ENCODE results near the gene VWC2. TPM values are rescaled to one million over a fixed set of nuclear protein-coding genes. Genes with fewer than 3 reads are reported as not detected.

The VWC2 gene
- total RNA-seq, result not detected

- H3K36me3 Mint-ChIP-seq, result no peaks in the 10 kb centered on the region
- peak; percentile 31 for DNase-seq
- POLR2A ChIA-PET, result no interaction called here
- H3K27me3 Mint-ChIP-seq, result peaks cover 62% of the 10 kb centered on the region
- ATAC-seq (ENCODE audit: low read depth), result no peak
- no peaks in the 10 kb centered on the region for H3K9me3 Mint-ChIP-seq
- peak within 1 kb of the TSS; percentile 0 for H3K4me3 Mint-ChIP-seq
- H3K27ac Mint-ChIP-seq, result peak within 1 kb of the TSS; percentile 68
- H3K4me1 Mint-ChIP-seq, result peaks cover 3% of the 10 kb centered on the region
Measured at GRCh38 chr7:49773218-49773935, at the start of gene VWC2. Gene VWC2 (plus strand): TSS chr7:49773638. CDS start chr7:49775436, 1,798 bp downstream.

DNA sequence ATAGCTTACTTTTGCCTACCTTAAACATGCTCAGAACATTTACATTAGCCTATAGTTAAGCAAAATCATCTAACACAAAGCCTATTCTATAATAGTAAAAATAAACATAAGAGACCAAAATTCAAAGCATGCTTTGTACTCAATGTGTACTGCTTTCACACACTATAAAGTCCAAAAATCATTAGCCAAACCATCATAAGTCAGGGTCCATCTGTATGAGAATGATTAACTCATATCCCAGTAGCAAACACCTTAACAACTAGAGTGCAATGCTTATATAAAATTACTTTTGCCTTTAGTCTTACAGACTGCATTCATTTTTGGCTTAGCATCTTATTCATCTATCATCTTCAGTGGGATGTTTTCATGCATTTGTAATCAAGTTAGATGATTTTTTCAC, 49.4 kb upstream of the VWC2 start:
- peaks cover 3% of the 10 kb centered on the region for H3K27me3 Mint-ChIP-seq
- no peak for ATAC-seq (ENCODE audit: low read depth)
- POLR2A ChIA-PET, result no interaction called here
- no peak for DNase-seq
- H3K36me3 Mint-ChIP-seq, result no peaks in the 10 kb centered on the region
- H3K9me3 Mint-ChIP-seq, result no peaks in the 10 kb centered on the region
- no peak overlapping the region for H3K27ac Mint-ChIP-seq
- no peak overlapping the region for H3K4me3 Mint-ChIP-seq
- H3K4me1 Mint-ChIP-seq, result no peaks in the 10 kb centered on the region

- Mint-ChIP-seq H3K36me3 (no peaks in the 10 kb centered on the region), H3K27me3 (no peaks in the 10 kb centered on the region), H3K27ac (no peak overlapping the region), H3K4me1 (no peaks in the 10 kb centered on the region), H3K9me3 (no peaks in the 10 kb centered on the region), H3K4me3 (no peak overlapping the region)
- ATAC-seq (ENCODE audit: low read depth) (no peak), DNase-seq (no peak)
- POLR2A ChIA-PET, result no interaction called here
Measured at GRCh38 chr7:49731836-49732235, 41.6 kb upstream of the VWC2 start.

- ATAC-seq (ENCODE audit: low read depth) (no peak), DNase-seq (no peak)
- no peaks in the 10 kb centered on the region for H3K9me3 Mint-ChIP-seq
- no peak overlapping the region for H3K4me3 Mint-ChIP-seq
- no peaks in the 10 kb centered on the region for H3K36me3 Mint-ChIP-seq
- no peaks in the 10 kb centered on the region for H3K27me3 Mint-ChIP-seq
- no peak overlapping the region for H3K27ac Mint-ChIP-seq
- POLR2A ChIA-PET, result no interaction called here
- no peaks in the 10 kb centered on the region for H3K4me1 Mint-ChIP-seq
Measured at GRCh38 chr7:49762666-49763065, 10.8 kb upstream of the VWC2 start.

GRCh38 chr7:49763791-49764190, 9.6 kb upstream of the VWC2 start:
- Mint-ChIP-seq H3K36me3 (no peaks in the 10 kb centered on the region), H3K27me3 (no peaks in the 10 kb centered on the region), H3K9me3 (no peaks in the 10 kb centered on the region), H3K4me3 (no peak overlapping the region), H3K27ac (no peak overlapping the region), H3K4me1 (no peaks in the 10 kb centered on the region)
- ATAC-seq (ENCODE audit: low read depth) (no peak), DNase-seq (no peak)
- POLR2A ChIA-PET, result no interaction called here

- no peaks in the 10 kb centered on the region for H3K9me3 Mint-ChIP-seq
- H3K27me3 Mint-ChIP-seq, result peaks cover 18% of the 10 kb centered on the region
- no peak for DNase-seq
- ATAC-seq (ENCODE audit: low read depth), result no peak
- H3K4me1 Mint-ChIP-seq, result no peaks in the 10 kb centered on the region
- H3K4me3 Mint-ChIP-seq, result no peak overlapping the region
- no peak overlapping the region for H3K27ac Mint-ChIP-seq
- no peaks in the 10 kb centered on the region for H3K36me3 Mint-ChIP-seq
- POLR2A ChIA-PET, result no interaction called here
Measured at GRCh38 chr7:49766966-49767365, 6.5 kb upstream of the VWC2 start.

- ATAC-seq (ENCODE audit: low read depth) (no peak), DNase-seq (no peak)
- H3K4me3 Mint-ChIP-seq, result no peak overlapping the region
- peaks cover 25% of the 10 kb centered on the region for H3K27me3 Mint-ChIP-seq
- no peaks in the 10 kb centered on the region for H3K9me3 Mint-ChIP-seq
- H3K27ac Mint-ChIP-seq, result no peak overlapping the region
- POLR2A ChIA-PET, result no interaction called here
- H3K4me1 Mint-ChIP-seq, result no peaks in the 10 kb centered on the region
- no peaks in the 10 kb centered on the region for H3K36me3 Mint-ChIP-seq
Measured at GRCh38 chr7:49767719-49768118, 5.7 kb upstream of the VWC2 start.

DNA sequence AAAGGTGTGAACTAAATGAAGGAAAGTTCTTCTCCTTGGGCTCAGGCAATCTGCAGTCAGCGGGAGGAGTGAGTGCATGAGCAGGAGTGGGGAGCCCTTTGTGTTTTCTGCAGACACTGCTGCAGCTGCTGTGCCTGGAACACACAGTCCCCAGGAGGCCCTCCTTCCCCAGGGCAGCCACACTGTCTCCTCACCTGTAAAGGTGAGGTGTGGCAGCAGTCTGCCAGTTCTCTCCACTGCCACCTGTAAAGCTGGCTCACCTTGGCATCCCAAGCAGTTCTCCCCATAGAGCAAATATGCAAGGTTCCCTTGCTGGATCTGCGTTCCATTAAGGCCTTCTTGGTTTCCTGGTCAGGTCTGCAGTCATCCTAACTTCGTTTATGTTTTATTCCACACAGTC, 5.2 kb upstream of the VWC2 start:
- Mint-ChIP-seq H3K4me3 (no peak overlapping the region), H3K27ac (no peak overlapping the region), H3K4me1 (peaks cover 3% of the 10 kb centered on the region), H3K27me3 (peaks cover 31% of the 10 kb centered on the region), H3K9me3 (no peaks in the 10 kb centered on the region), H3K36me3 (no peaks in the 10 kb centered on the region)
- no peak for ATAC-seq (ENCODE audit: low read depth)
- POLR2A ChIA-PET, result no interaction called here
- DNase-seq, result no peak

GRCh38 chr7:49768835-49769234, 4.6 kb upstream of the VWC2 start:
- peaks cover 3% of the 10 kb centered on the region for H3K4me1 Mint-ChIP-seq
- DNase-seq (no peak), ATAC-seq (ENCODE audit: low read depth) (no peak)
- no peaks in the 10 kb centered on the region for H3K9me3 Mint-ChIP-seq
- H3K27me3 Mint-ChIP-seq, result peaks cover 31% of the 10 kb centered on the region
- POLR2A ChIA-PET, result no interaction called here
- H3K4me3 Mint-ChIP-seq, result no peak overlapping the region
- H3K36me3 Mint-ChIP-seq, result no peaks in the 10 kb centered on the region
- H3K27ac Mint-ChIP-seq, result no peak overlapping the region

GRCh38 chr7:49769285-49769857, 4.1 kb upstream of the VWC2 start:
- Mint-ChIP-seq H3K4me3 (no peak overlapping the region), H3K27me3 (peaks cover 33% of the 10 kb centered on the region), H3K27ac (no peak overlapping the region), H3K4me1 (peaks cover 3% of the 10 kb centered on the region), H3K36me3 (no peaks in the 10 kb centered on the region), H3K9me3 (no peaks in the 10 kb centered on the region)
- ATAC-seq (ENCODE audit: low read depth), result no peak
- no peak for DNase-seq
- POLR2A ChIA-PET, result no interaction called here

GRCh38 chr7:49770838-49771237, 2.6 kb upstream of the VWC2 start:
- H3K9me3 Mint-ChIP-seq, result no peaks in the 10 kb centered on the region
- H3K36me3 Mint-ChIP-seq, result no peaks in the 10 kb centered on the region
- H3K27me3 Mint-ChIP-seq, result peaks cover 41% of the 10 kb centered on the region
- no peak overlapping the region for H3K27ac Mint-ChIP-seq
- H3K4me1 Mint-ChIP-seq, result peaks cover 3% of the 10 kb centered on the region
- no peak overlapping the region for H3K4me3 Mint-ChIP-seq
- POLR2A ChIA-PET, result no interaction called here
- DNase-seq (no peak), ATAC-seq (ENCODE audit: low read depth) (no peak)

DNA sequence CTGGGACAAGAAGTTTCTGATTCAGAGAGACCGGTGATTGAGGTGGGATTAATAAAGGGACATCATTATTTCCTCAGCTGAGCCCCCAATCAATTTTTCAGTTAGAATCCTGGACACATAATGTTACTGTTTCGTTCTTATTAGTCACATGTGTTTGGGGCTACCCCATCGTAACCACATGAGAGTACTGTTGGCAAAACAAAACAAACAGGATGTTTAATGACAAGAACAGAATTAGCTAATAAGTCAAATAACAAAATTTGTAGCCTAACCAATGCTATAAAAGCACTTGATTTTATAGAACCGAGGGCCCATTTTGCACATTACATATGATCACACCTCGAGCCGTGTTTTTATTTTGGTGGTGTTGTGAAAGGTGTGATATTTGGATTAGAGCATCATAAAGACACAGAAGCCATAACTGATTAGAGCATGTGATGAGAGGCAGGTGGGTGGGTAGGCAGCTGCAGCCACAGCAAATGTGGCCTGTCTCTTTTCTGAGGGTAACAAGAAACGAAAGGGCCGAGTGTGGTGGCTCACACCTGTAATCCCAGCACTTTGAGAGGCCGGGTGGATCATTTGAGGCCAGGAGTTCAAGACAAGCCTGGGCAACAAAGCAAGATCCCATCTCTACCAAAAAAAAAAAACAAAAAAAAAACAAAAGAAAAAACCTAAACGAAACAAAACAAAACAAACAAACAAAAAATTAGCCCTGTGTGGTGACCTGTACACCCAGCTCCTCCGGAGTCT, 1.8 kb upstream of the VWC2 start:
- no peaks in the 10 kb centered on the region for H3K36me3 Mint-ChIP-seq
- peaks cover 49% of the 10 kb centered on the region for H3K27me3 Mint-ChIP-seq
- no peak overlapping the region for H3K27ac Mint-ChIP-seq
- no peak overlapping the region for H3K4me3 Mint-ChIP-seq
- peaks cover 3% of the 10 kb centered on the region for H3K4me1 Mint-ChIP-seq
- no peaks in the 10 kb centered on the region for H3K9me3 Mint-ChIP-seq
- DNase-seq, result no peak
- ATAC-seq (ENCODE audit: low read depth), result no peak
- POLR2A ChIA-PET, result no interaction called here

- H3K4me1 Mint-ChIP-seq, result peaks cover 3% of the 10 kb centered on the region
Measured at GRCh38 chr7:49772916-49773217, 571 bp upstream of the VWC2 start.

GRCh38 chr7:49773936-49774458, 559 bp downstream of the VWC2 start:
- POLR2A ChIA-PET, result no interaction called here
- Mint-ChIP-seq H3K9me3 (no peaks in the 10 kb centered on the region), H3K4me1 (peaks cover 3% of the 10 kb centered on the region), H3K27me3 (peaks cover 67% of the 10 kb centered on the region), H3K27ac (no peak overlapping the region), H3K4me3 (no peak overlapping the region), H3K36me3 (no peaks in the 10 kb centered on the region)
- no peak for ATAC-seq (ENCODE audit: low read depth)
- DNase-seq, result no peak

More at GRCh38 chr7:49772916-49773217, 571 bp upstream of the VWC2 start:
- POLR2A ChIA-PET, result no interaction called here
- no peaks in the 10 kb centered on the region for H3K36me3 Mint-ChIP-seq
- no peaks in the 10 kb centered on the region for H3K9me3 Mint-ChIP-seq
- no peak for ATAC-seq (ENCODE audit: low read depth)
- peak overlapping the region; percentile 68 for H3K27ac Mint-ChIP-seq
- peaks cover 59% of the 10 kb centered on the region for H3K27me3 Mint-ChIP-seq
- peak overlapping the region; percentile 0 for H3K4me3 Mint-ChIP-seq
- DNase-seq, result no peak

All from activated naive CD8-positive, alpha-beta T cell treated with anti-CD3 and anti-CD28 coated beads, Interleukin-2, amount 10 ng/mL, durations not matched to agents 7 days and 5 days (primary cell).